SH-SY5Y (cell line): ENCODE results near the gene CCNY.

ENCODE experiments used
- GATA2 ChIP-seq: IDR thresholded peaks from 2 replicates; pipeline ENCODE4 v1.6.1; 2011; ENCODE audit warnings: mild to moderate bottlenecking, low read depth, low read length
- GATA3 ChIP-seq: IDR thresholded peaks from 2 replicates; pipeline ENCODE4 v1.6.1; 2011; ENCODE audit warnings: low read depth, mild to moderate bottlenecking, low read length, moderate library complexity

Gene CCNY

DNA sequence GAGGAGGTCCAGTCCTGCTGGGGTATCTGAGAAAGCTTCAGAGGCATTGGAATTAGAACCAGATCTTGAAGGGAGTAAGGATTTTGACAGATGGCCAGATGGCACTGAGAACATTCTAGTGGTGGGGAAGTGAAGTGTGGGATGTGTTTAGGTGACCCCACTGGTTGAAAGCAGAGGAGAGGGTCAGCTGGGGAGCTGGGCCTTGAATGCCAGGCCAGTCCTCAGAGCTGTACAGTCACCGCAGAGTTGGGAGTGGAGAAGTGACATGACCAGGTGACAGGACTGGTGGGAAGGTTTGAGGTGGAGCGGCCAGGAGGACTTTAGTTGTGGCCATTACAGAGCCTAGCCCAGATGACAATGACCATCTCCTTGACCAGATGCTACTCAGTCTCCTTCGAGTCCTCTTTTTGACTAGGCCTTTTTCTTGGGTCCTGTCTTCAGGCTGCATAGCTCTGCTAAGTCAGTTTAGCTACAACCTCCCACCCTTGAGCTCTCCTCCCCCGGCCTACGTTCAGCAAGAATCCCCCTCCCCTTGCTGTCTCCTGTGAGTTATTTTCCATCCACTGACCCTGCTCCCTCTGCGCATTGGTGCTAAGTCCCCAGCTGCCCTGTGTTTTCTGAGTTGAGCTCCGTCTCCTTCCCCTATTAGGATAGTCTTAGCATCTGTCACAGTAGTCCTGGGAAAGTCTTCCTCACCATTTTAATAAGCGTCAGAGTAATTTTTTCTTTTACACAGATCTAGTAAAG, 56.3 kb downstream of the CCNY start:
- TF ChIP-seq GATA3 (no peak), GATA2 (no peak)

DNA sequence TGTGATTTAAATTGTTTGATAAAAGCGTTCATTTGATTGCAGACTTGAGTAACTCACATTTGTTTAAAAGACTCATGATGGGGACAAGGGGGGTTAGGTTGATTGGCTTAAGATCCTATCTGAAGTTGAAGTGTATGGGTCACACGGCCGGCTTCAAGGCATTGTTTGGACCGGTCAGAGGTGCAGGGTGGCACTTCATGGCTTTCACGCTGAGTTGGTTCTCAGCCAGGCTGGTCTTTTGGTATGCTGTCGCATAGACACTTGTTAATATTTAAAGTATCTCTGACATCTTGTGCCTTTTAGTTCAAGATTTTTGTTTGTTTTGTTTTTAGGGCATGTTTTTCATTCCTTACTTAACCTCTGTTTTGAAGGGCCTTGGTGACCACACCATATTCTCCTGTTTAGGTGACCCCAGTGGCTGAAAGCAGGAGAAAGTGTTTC, 58.1 kb downstream of the CCNY start:
- no peak for TF ChIP-seq GATA3
- no peak for TF ChIP-seq GATA2

DNA sequence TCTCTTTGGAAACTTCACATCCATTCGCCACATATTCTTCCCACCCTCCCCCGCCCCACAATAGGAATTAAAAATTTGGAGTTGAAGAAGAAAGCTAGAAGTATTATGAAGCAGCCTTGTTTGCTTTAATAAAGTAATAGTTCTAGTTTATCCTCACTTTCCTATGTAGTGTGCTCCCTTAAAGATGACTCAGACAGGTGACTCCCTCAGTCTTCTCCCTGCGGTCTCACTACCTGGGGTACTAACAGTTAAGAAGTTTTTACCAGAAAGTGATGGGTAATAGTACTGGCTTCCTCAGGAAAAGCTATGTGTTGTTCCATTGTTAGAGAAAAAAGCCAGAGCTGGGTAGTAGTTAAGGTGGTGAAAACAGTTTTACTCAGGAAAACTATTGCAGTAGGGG, 58.6 kb downstream of the CCNY start:
- TF ChIP-seq GATA3: no peak
- TF ChIP-seq GATA2: no peak

DNA sequence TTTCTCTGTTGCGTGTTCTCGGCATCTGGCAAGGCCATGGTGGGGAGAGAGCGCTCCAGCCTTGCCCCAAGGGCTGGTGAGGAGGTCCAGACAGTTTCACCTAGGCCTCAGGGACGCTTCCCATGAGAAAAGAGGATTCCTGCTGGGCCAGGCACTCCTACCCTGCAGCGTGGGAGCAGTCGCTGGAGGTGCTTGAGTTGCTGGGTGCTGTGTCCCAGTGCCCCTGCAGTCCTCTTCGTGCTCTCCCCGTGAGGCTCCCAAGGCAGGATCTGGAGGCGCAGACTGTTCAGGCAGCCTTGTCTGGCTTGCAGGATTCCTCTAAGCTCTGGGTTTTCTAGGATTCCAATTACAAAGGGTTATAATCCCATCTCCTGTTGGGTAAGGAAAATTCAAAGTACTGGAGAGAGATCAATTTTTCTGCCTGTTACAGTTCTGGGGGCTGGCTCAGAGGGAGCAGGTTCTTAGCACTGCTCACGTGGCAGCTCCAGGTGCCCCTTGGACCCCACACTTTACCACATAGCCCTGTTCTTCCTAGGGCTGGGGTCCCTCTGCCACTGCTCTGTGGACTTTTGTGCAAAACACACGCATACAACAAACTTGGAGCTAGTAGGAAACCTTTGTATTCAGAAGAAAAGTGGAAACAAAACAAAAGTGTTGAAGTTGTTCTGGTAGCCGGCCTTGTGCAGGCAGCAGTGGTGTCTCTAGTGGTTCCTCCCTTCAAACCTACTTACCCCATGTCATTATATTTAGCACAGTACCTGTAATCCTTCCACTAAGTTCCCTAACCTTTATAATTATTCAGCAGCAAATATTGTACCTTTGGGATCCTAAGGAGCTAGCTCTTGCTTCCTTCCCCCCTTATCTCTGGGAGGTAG, 60.5 kb downstream of the CCNY start:
- TF ChIP-seq GATA2: no peak
- no peak for TF ChIP-seq GATA3

DNA sequence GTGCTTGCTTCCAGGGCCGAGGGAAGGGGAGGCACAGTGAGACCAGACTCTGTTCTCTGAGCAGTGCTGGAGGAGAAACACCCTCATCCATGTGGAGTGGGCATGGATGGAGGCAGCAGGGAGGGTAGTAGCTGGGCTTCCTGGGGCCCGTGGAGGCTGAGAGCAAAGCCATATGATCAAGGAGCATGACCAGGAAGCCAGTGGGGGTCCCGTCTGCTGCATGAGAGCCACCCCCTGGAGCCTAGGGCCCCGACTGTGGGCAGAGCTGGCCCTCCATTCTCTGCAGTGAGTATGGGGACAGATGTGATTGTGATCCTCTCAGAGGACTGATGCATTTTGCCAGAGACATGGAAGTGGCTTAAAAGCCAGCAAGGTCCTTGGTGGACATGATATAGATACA, 61.6 kb downstream of the CCNY start:
- TF ChIP-seq GATA2 (no peak), GATA3 (no peak)

DNA sequence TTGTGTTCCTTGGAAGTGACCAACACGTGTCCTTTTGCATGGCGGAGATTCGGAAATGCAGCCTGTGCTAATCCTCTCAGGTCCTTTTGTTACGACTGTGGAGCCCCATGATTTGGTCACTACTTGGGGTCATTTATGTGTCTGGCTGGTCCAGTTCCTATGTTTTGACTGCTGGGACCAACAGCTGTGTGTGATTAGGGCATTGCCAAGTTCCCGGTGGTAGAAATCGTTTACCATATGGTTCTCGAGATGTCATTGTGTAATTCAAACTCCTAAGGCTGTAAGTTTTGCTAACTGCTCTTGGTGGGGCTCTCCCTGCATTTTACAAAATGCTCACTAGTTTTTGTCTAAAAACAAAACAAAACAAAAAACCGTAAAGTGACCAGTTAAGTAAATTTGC, 62.0 kb downstream of the CCNY start:
- TF ChIP-seq GATA3 (no peak), GATA2 (no peak)

DNA sequence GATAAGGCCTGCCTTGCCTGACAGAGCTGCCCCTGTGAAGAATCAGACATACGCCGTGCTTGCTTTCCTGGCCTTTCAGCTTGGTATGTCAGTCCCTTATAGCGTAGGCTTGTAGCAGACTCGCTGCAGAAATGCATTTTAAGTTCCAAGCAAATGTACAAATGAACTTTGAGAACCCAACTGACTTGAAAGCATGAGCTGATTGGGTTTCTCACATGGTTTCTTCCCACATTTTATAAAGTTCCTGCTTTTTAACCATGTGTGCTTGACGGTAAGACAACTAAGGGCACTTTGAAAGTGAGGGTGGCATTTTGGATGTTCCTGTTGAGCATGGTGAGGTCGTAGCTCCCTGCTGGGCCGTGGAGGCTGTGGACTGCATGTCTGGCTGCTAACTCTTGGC, 62.6 kb downstream of the CCNY start:
- TF ChIP-seq GATA3 (no peak), GATA2 (no peak)

DNA sequence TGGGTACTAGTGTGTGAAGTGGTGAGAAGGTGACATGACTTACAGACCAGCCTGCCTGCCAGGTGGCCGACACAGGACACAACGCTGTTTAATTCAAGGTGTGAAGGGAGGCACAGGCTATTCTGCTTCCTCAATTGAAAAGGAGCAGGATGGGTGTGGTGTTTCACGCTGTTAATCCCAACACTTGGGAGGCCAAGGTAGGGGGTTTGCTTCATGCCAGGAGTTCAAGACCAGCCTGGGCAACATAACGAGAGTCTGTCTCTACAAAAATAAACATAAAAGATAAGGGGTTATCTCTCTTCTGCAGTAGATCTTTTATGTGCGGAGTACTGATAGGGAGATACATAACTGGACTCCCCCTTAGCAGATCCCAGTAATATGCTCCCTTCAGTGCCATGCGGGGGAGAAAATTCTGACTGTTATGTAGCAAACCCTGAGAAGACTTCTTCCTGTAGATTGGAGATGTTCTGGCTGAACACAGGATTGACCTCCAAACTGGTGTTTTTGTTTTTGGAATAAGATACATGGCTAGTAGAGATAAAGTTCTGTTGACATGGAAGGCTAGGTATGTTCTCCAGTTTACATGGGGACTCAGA, 63.2 kb downstream of the CCNY start:
- no peak for TF ChIP-seq GATA3
- no peak for TF ChIP-seq GATA2

DNA sequence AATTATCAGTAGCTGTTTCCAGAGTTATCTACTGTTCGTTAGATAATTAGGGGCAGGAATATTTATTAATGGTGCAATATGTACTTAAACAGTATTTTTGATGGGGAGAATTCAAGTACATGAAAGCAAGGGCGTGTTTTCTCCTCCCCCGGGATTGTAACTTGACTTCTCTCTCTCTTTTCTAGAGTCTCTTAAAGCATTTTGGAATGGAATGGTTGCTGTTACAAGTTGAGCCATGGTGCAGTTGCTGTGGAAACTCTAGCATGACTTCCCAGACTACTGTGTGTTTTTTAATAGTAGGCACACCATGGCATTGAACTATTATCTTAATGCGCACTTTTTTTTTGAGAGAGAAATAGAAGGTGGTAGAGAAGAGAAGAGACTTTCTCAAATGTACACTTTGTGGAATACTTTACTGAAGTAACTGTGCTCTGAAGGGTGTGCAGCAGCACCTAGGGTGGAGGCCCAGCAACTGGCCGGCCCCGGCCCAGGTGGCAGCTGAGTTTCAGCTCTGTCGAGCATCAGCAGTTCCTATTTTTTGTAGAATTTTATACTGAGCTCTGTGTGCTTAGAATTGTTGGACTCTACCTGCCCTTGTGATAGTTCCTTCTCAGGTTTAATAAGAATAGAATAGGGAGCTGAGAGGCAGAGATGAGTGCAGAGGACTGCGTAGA, 64.4 kb downstream of the CCNY start:
- TF ChIP-seq GATA3 (no peak), GATA2 (no peak)

DNA sequence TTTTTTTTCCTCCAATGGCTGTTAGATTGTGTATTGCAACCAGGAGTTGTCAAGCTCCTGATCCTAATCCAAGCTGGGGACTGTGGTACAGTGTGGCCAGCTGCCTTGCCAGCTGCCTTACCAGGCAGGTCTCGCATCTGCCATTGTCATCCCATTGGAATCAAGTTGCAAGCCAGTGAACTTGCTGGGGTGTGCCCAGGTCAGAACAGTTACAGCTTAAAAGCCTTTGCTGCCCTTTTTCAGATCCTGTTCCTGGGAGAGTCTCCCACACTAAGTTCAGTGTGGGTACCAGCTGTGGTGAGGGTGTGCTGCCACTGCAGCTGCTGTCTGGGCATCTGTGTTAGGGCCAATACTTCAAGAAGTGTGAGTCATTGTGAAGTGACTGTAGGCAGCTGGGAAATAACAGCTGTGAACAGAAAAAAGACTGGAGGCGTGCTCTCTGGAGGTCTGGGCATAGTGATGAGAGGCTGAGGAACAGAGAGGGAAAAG, 72.8 kb downstream of the CCNY start:
- TF ChIP-seq GATA3: no peak
- TF ChIP-seq GATA2: no peak

DNA sequence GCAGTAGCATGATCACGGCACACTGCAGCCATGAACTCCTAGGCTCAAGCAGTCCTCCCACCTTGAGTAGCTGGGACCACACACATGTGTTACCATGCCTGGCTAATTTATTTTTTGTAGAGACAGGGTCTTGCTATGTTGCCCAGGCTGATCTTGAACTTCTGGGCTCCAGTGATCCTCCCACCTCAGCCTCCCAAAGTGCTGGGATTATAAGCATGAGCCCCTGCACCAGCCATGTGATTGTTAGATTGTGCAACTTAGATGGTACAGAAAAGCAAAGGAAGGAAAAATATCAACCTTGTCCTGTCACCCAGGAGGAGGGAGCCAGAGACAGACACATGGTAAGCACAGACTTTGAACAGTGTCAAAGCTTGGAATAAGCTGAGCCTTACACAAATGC, 73.5 kb downstream of the CCNY start:
- TF ChIP-seq GATA2 (no peak), GATA3 (no peak)

DNA sequence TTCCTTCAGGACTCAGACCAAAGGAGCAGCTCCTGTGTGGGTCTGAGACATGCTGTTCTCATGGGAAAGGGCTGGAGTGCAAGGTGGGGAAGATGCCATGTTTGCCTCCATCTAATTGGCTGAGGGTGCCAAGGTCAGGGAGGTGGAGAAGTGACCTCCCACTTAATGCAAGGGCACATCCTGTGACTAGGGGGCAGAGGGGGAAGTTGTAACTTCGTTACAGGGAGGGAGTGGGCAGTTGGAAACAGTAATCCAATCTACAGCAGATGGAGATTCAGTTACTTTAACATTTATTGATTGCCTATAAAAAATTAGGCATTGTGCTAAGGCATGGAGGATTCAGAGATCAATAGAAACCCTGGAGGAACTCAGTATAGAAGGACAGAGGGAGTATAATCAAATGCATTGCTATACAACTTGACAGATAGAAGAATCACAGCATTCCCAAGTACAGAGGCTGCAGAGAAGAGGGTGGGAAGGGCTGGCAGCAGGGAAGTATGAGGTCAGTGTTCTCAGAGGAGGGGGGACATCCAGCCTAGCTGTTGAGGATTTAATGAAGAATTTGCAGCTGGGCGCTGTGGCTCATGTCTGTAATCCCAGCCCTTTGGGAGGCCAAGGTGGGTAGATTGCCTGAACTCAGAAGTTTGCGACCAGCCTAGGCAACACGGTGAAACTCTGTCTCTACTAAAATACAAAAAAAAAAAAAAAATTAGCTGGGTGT, 75.9 kb downstream of the CCNY start:
- no peak for TF ChIP-seq GATA2

DNA sequence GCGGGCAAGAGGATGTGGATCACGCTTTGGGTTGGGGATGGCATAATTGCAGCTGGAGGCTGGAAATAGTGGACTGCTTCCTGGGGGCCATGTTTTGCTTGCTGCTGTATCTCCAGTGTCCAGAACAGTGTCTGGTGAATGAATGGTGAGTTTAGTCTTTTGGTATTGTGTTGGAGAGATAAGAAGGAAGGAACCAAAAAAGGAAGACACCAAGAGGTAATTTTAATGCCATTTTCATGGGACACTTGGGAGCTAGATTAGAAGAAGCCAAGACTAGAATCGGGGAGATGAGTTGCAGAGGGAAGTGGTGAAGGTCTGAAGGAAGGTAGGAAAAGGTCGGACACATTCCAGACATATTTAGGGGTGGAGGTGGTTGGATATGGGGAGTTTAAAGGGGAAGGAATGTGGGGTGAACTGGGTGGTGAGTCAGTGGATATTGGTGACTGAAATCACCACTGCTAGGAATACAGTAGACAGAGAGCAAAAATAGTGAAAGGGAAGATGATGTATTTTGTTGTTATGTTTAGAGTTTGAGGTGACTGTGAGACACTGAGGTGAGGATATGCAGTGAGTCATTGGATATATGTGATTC, 76.7 kb downstream of the CCNY start:
- TF ChIP-seq GATA3 (no peak), GATA2 (no peak)
